Upper lobe of left lung (tissue), 6 donors: Measurements from ENCODE around the gene TM4SF5. TPM values are rescaled to one million over a fixed set of nuclear protein-coding genes. Genes with fewer than 3 reads are reported as not detected.

Source experiments
- total RNA-seq, 6 donors: library from RNA; depleted of rRNA in 4 of 6; stranded (reverse); fragments of >200 nt in 4 of 6; gene quantifications; one replicate each; pipeline versions ENCODE4 v1.1.0 to v1.2.1, GENCODE V29; 2016 to 2021
- donor health status: DM: no; HTN: no; CAD: no; lungs with moderate emphysema.
- donor health status: DM: no; HTN: yes; CAD: no; lungs with severe emphysema.

TM4SF5 gene
- total RNA-seq, 6 donors from 2014 or later: not detected

Other genes starting within 250 kb of the TM4SF5 start
- 100 to 1,000 TPM in 1 of 6 donors, 10 to 100 TPM in 5; 45.2 to 151 (median 57.3) TPM for gene MYBBP1A, start 216.5 kb upstream of the TM4SF5 start, total RNA-seq
- 10 to 100 TPM in 3 of 6 donors, 1 to 10 TPM in 3; 3.8 to 18.7 (median 9.7) TPM for gene GGT6, start 211.3 kb upstream of the TM4SF5 start, total RNA-seq
- 1 to 10 TPM in 5 of 6 donors, under 1 TPM in 1; 0.49 to 7.3 (median 3.6) TPM for gene SMTNL2, start 187.4 kb upstream of the TM4SF5 start, total RNA-seq
- 10 to 100 TPM in 3 of 6 donors, 1 to 10 TPM in 3; 2.4 to 26.0 (median 10.0) TPM for gene ALOX15, start 130.2 kb upstream of the TM4SF5 start, total RNA-seq
- 10 to 100 TPM; 14.6 to 67.1 (median 34.2) TPM for gene PELP1, start 67.7 kb upstream of the TM4SF5 start, total RNA-seq
- gene ARRB2, start 61.3 kb upstream of the TM4SF5 start, total RNA-seq: 100 to 1,000 TPM in 5 of 6 donors, 10 to 100 TPM in 1; 67.3 to 336 (median 176) TPM
- gene MED11, start 40.5 kb upstream of the TM4SF5 start, total RNA-seq: 10 to 100 TPM; 18.4 to 33.4 (median 24.2) TPM
- 10 to 100 TPM in 4 of 6 donors, 1 to 10 TPM in 2; 3.5 to 22.8 (median 11.9) TPM for gene ZMYND15, start 32.1 kb upstream of the TM4SF5 start, total RNA-seq
- gene CXCL16, start 32.0 kb upstream of the TM4SF5 start, total RNA-seq: 100 to 1,000 TPM in 3 of 6 donors, 10 to 100 TPM in 3; 62.9 to 281 (median 122) TPM
- 10 to 100 TPM in 4 of 6 donors, 1 to 10 TPM in 1, not detected in 1; 3.1 to 28.8 (median 13.4) TPM for gene VMO1, start 14.5 kb downstream of the TM4SF5 start, total RNA-seq
- under 1 TPM in 2 of 6 donors, not detected in 4; 0.24 to 0.97 TPM for gene GLTPD2, start 17.1 kb downstream of the TM4SF5 start, total RNA-seq
- gene PSMB6, start 24.3 kb downstream of the TM4SF5 start, total RNA-seq: 100 to 1,000 TPM in 4 of 6 donors, 10 to 100 TPM in 2; 44.0 to 149 (median 110) TPM
- 10 to 100 TPM; 15.0 to 51.3 (median 37.6) TPM for gene PLD2, start 35.3 kb downstream of the TM4SF5 start, total RNA-seq
- gene MINK1, start 61.5 kb downstream of the TM4SF5 start, total RNA-seq: 100 to 1,000 TPM in 4 of 6 donors, 10 to 100 TPM in 2; 52.3 to 311 (median 136) TPM
- gene C17orf107, start 127.7 kb downstream of the TM4SF5 start, total RNA-seq: 1 to 10 TPM; 2.6 to 6.3 (median 3.4) TPM
- 1 to 10 TPM in 3 of 6 donors, under 1 TPM in 1, not detected in 2; 0.61 to 1.7 (median 1.2) TPM for gene CHRNE, start 131.2 kb downstream of the TM4SF5 start, total RNA-seq
- gene GP1BA, start 160.4 kb downstream of the TM4SF5 start, total RNA-seq: 1 to 10 TPM in 1 of 6 donors, under 1 TPM in 4, not detected in 1; 0.23 to 1.4 (median 0.59) TPM
- gene SLC25A11, start 168.2 kb downstream of the TM4SF5 start, total RNA-seq: 10 to 100 TPM; 37.5 to 69.2 (median 47.9) TPM
- 100 to 1,000 TPM in 2 of 6 donors, 10 to 100 TPM in 4; 41.9 to 130 (median 72.9) TPM for gene RNF167, start 168.4 kb downstream of the TM4SF5 start, total RNA-seq
- 100 to 1,000 TPM; 403 to 814 (median 641) TPM for gene PFN1, start 176.6 kb downstream of the TM4SF5 start, total RNA-seq
- gene ENO3, start 179.2 kb downstream of the TM4SF5 start, total RNA-seq: 10 to 100 TPM in 3 of 6 donors, 1 to 10 TPM in 3; 4.3 to 49.2 (median 10.6) TPM
- gene SPAG7, start 195.9 kb downstream of the TM4SF5 start, total RNA-seq: 10 to 100 TPM; 48.2 to 66.4 (median 63.8) TPM
- 100 to 1,000 TPM in 2 of 6 donors, 10 to 100 TPM in 4; 27.1 to 162 (median 50.8) TPM for gene CAMTA2, start 215.8 kb downstream of the TM4SF5 start, total RNA-seq
- gene INCA1, start 225.6 kb downstream of the TM4SF5 start, total RNA-seq: 10 to 100 TPM in 1 of 6 donors, 1 to 10 TPM in 5; 1.4 to 32.5 (median 3.1) TPM
- gene KIF1C, start 226.1 kb downstream of the TM4SF5 start, total RNA-seq: 100 to 1,000 TPM; 130 to 270 (median 206) TPM